Choroid plexus epithelial cell (primary cell): ENCODE results near the gene STON1.

Experiments used
- DNase-seq: peaks from one replicate; pipeline ENCODE4 v3.0.0-alpha.2; 2010; ENCODE audit warnings: low read depth
- H3K4me3 ChIP-seq: 2 replicates; pipeline ENCODE4 v1.5.1; 2011; ENCODE audit warnings: low read depth, mild to moderate bottlenecking, control low read depth, low read length, moderate library complexity
- CTCF ChIP-seq: conservative IDR thresholded peaks from 2 replicates; pipeline ENCODE4 v1.5.1; 2011; ENCODE audit warnings: low read depth, mild to moderate bottlenecking, control low read depth, inconsistent platforms, low read length, moderate library complexity

Gene STON1

GRCh38 chr2:48528431-48528830 lies 1.5 kb upstream of the STON1 start:
- no peak overlapping the region for H3K4me3 ChIP-seq
- no peak for TF ChIP-seq CTCF
- DNase-seq = no peak

GRCh38 chr2:48529194-48529593 lies 760 bp upstream of the STON1 start:
- H3K4me3 ChIP-seq = peak overlapping the region; percentile 33
- TF ChIP-seq CTCF = no peak
- DNase-seq = no peak

GRCh38 chr2:48529676-48530032 lies 300 bp upstream of the STON1 start:
- no peak for DNase-seq
- no peak for TF ChIP-seq CTCF
- H3K4me3 ChIP-seq = peak overlapping the region; percentile 78

GRCh38 chr2:48531141-48531648 lies 1.2 kb downstream of the STON1 start:
- peak overlapping the region; percentile 78 for H3K4me3 ChIP-seq
- TF ChIP-seq CTCF = no peak
- peak; percentile 84 for DNase-seq

- no peak for TF ChIP-seq CTCF
- no peak overlapping the region for H3K4me3 ChIP-seq
- DNase-seq = no peak
Observed at GRCh38 chr2:48532174-48532573, 2.2 kb downstream of the STON1 start.

- DNase-seq = no peak
- no peak for TF ChIP-seq CTCF
- no peak overlapping the region for H3K4me3 ChIP-seq
Observed at GRCh38 chr2:48532824-48533223, 2.9 kb downstream of the STON1 start.

GRCh38 chr2:48534781-48535180 lies 4.8 kb downstream of the STON1 start:
- no peak for TF ChIP-seq CTCF
- DNase-seq = no peak
- H3K4me3 ChIP-seq = no peak overlapping the region
